ENCODE data around the gene CAMTA1. TPM values are rescaled to one million over a fixed set of nuclear protein-coding genes. Genes with fewer than 3 reads are reported as not detected.
A peak's percentile ranks its signal among the peaks of the same experiment; 100 is the strongest.

Gene CAMTA1
- polyA plus RNA-seq, 1 donor from 2014 or later = 162 TPM

DNA sequence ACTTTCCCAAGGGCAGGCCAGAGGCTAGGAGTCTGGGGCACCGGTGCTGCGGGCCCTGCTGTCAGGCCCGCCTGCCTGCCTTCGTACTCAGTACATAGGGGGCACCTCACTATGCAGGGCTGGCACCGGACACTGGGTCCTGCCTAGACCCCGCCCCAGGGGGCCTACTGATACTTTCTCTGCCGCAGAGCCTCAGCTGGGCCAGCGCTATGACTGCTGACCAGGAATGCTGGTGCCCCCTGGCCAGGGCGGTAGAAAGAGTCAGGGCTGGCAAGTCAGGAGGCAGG lies 857.1 kb downstream of the CAMTA1 start:
- no peak for TF ChIP-seq TAF1 (IDR thresholded peaks at IDR 0.05; ENCODE audit: low read depth)
- no peak for TF ChIP-seq POLR2AphosphoS5 (IDR thresholded peaks at IDR 0.05)
- no peak for TF ChIP-seq EZH2 (IDR thresholded peaks at IDR 0.05; ENCODE audit: borderline replicate concordance, insufficient read depth, low read length, poor library complexity, severe bottlenecking)
- Histone ChIP-seq H3K27ac (ENCODE audit: low read length) (no peak overlapping the region), H3K27me3 (ENCODE audit: insufficient read depth, low read depth, low read length) (no peaks in the 10 kb centered on the region), H3K4me2 (ENCODE audit: low read length) (no peak overlapping the region), H3K4me3 (ENCODE audit: low read length) (no peak overlapping the region), H3K36me3 (ENCODE audit: insufficient read depth, low read length) (no peaks in the 10 kb centered on the region), H3K9ac (ENCODE audit: low read length) (peak overlapping the region; percentile 72), H2AFZ (ENCODE audit: low read depth, low read length) (no peak overlapping the region), H4K20me1 (ENCODE audit: insufficient read depth) (no peaks in the 10 kb centered on the region), H3K79me2 (replicated peaks; ENCODE audit: insufficient read depth, low read length) (no peaks in the 10 kb centered on the region), H3F3A (ENCODE audit: insufficient read depth, low read length, poor library complexity, severe bottlenecking) (no peaks in the 10 kb centered on the region), H3K9me2 (ENCODE audit: insufficient read depth, low read length) (no peaks in the 10 kb centered on the region), H3K9me3 (ENCODE audit: low read length) (no peaks in the 10 kb centered on the region)

- Histone ChIP-seq H3K9me3 (ENCODE audit: low read length) (no peaks in the 10 kb centered on the region), H3K4me2 (ENCODE audit: low read length) (no peak overlapping the region), H4K20me1 (ENCODE audit: insufficient read depth) (no peaks in the 10 kb centered on the region), H3K36me3 (ENCODE audit: insufficient read depth, low read length) (no peaks in the 10 kb centered on the region), H2AFZ (ENCODE audit: low read depth, low read length) (no peak overlapping the region), H3K27me3 (ENCODE audit: insufficient read depth, low read depth, low read length) (no peaks in the 10 kb centered on the region), H3K27ac (ENCODE audit: low read length) (no peak overlapping the region), H3K4me3 (ENCODE audit: low read length) (no peak overlapping the region), H3K9ac (ENCODE audit: low read length) (no peak overlapping the region), H3K9me2 (ENCODE audit: insufficient read depth, low read length) (no peaks in the 10 kb centered on the region), H3F3A (ENCODE audit: insufficient read depth, low read length, poor library complexity, severe bottlenecking) (no peaks in the 10 kb centered on the region), H3K79me2 (replicated peaks; ENCODE audit: insufficient read depth, low read length) (no peaks in the 10 kb centered on the region)
- TF ChIP-seq POLR2AphosphoS5 (IDR thresholded peaks at IDR 0.05) (no peak), EP300 (conservative IDR thresholded peaks at IDR 0.05; ENCODE audit: poor library complexity, severe bottlenecking) (no peak), MXI1 (conservative IDR thresholded peaks at IDR 0.05; ENCODE audit: poor library complexity, severe bottlenecking) (no peak), EZH2 (IDR thresholded peaks at IDR 0.05; ENCODE audit: borderline replicate concordance, insufficient read depth, low read length, poor library complexity, severe bottlenecking) (no peak), REST (IDR thresholded peaks at IDR 0.05; ENCODE audit: borderline replicate concordance) (no peak), SMC3 (conservative IDR thresholded peaks at IDR 0.05; ENCODE audit: poor library complexity) (no peak), CTCF (IDR thresholded peaks at IDR 0.05; ENCODE audit: poor library complexity, severe bottlenecking) (no peak), RAD21 (conservative IDR thresholded peaks at IDR 0.05) (no peak), TAF1 (IDR thresholded peaks at IDR 0.05; ENCODE audit: low read depth) (no peak)
Measured at GRCh38 chr1:7642781-7643529, 857.7 kb downstream of the CAMTA1 start.

Measured in neural cell (in vitro differentiated cells).